Middle frontal gyrus (tissue), 1 donor: ENCODE results near the gene ZNF554.
"Not testable (repeated sequence)": the region's sequence is repeated elsewhere in the genome, so short reads cannot be mapped to it uniquely, and the experiment has no call there.

Experiments used
- DNase-seq: peaks from one replicate; pipeline ENCODE4 v3.0.0-alpha.2; 2015; ENCODE audit warnings: low spot score; ENCODE audit errors: extremely low spot score

Gene ZNF554

GRCh38 chr19:2867025-2867991 is 47.6 kb downstream of the ZNF554 start, which contains the start of gene ZNF556:
ZNF556 (plus strand) TSS chr19:2867335; CDS start chr19:2867422, 87 bp downstream.
- no peak for DNase-seq

- no peak for DNase-seq
Measured at GRCh38 chr19:2869618-2870017, 50.0 kb downstream of the ZNF554 start.

GRCh38 chr19:2872175-2872574 is 52.5 kb downstream of the ZNF554 start:
- DNase-seq, result not testable (repeated sequence)

- no peak for DNase-seq
Measured at GRCh38 chr19:2877398-2878331, 58.0 kb downstream of the ZNF554 start.

GRCh38 chr19:2883686-2884439 is 64.2 kb downstream of the ZNF554 start:
- no peak for DNase-seq

GRCh38 chr19:2885736-2886135 is 66.1 kb downstream of the ZNF554 start:
- no peak for DNase-seq
